Immature natural killer cell (primary cell): ENCODE results near the gene MPO. TPM values are rescaled to one million over a fixed set of nuclear protein-coding genes. Genes with fewer than 3 reads are reported as not detected.

Source experiments
- DNase-seq, 3 donors: peaks; one replicate each; pipeline ENCODE4 v3.0.0; 2022; ENCODE audit warnings: mixed read lengths in 1 of 3
- H3K27ac Mint-ChIP-seq, 6 donors: one replicate each; pipeline ENCODE4 v1.8.0; 2020; ENCODE audit warnings: mixed read lengths in 6 of 6, mild to moderate bottlenecking in 5 of 6, inconsistent platforms in 4 of 6, moderate library complexity in 3 of 6
- H3K27me3 Mint-ChIP-seq, 3 donors: one replicate each; pipeline ENCODE4 v1.8.0; 2020 to 2021; ENCODE audit warnings: low read depth in 3 of 3, mild to moderate bottlenecking in 3 of 3, mixed read lengths in 3 of 3, moderate library complexity in 3 of 3, inconsistent platforms in 1 of 3
- H3K36me3 Mint-ChIP-seq, 3 donors: one replicate each; pipeline ENCODE4 v1.8.0; 2020; ENCODE audit warnings: mixed read lengths in 3 of 3, inconsistent platforms in 2 of 3, mild to moderate bottlenecking in 2 of 3
- H3K4me1 Mint-ChIP-seq, 2 donors: one replicate each; pipeline ENCODE4 v1.8.0; 2020; ENCODE audit warnings: inconsistent platforms in 2 of 2, mild to moderate bottlenecking in 2 of 2, mixed read lengths in 2 of 2, moderate library complexity in 1 of 2
- H3K4me3 Mint-ChIP-seq, 5 donors: one replicate each; pipeline ENCODE4 v1.8.0; 2020; ENCODE audit warnings: mild to moderate bottlenecking in 5 of 5, mixed read lengths in 5 of 5, inconsistent platforms in 3 of 5, moderate library complexity in 3 of 5
- H3K9me3 Mint-ChIP-seq, 6 donors: one replicate each; pipeline ENCODE4 v1.8.0; 2020; ENCODE audit warnings: mild to moderate bottlenecking in 6 of 6, mixed read lengths in 6 of 6, inconsistent platforms in 4 of 6, moderate library complexity in 3 of 6
- polyA plus RNA-seq, 3 donors: library from polyadenylated mRNA; unstranded; fragments of 300-500 nt; fragmentation: Illumina TruSeq; gene quantifications; one replicate each; pipeline ENCODE4 v1.2.3, GENCODE V29; 2021

Gene MPO
- polyA plus RNA-seq, 3 donors from 2014 or later = not detected

- H3K4me3 Mint-ChIP-seq = no peak overlapping the region
- peaks cover 2 to 6% (median 5%) of the 10 kb centered on the region in 3 donors for H3K27me3 Mint-ChIP-seq
These were observed 35.2 kb downstream of the MPO start for GRCh38 chr17:58245428-58246103.

DNA sequence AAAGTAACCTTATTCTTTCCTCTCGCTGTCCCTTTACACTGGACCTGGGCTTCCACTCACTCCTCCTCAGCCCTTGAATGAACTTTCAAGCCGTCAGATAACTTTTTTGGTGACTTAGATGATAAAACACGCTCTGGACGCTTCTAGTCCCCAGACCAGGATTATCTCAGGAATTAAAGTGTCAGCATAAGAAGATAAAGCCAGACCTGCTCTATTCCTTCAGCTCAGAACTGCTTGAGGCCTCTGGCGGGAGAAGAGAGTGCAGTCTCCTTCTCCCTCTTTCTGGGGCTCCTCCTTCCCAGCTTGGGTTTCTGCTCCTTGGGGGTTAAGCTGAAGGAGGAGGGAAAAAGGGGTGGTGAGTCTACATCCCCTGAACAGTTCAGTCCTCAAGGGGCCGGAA lies 35.8 kb downstream of the MPO start:
- H3K4me1 Mint-ChIP-seq = peaks cover 20 to 24% of the 10 kb centered on the region in 2 donors
- H3K27me3 Mint-ChIP-seq = peaks cover 2 to 7% (median 6%) of the 10 kb centered on the region in 3 donors
- H3K36me3 Mint-ChIP-seq = peaks cover 0 to 3% (median 0%) of the 10 kb centered on the region in 3 donors
- peaks cover 0 to 1% (median 0%) of the 10 kb centered on the region in 6 donors for H3K9me3 Mint-ChIP-seq
- no peak overlapping the region for H3K4me3 Mint-ChIP-seq
- H3K27ac Mint-ChIP-seq = no peak overlapping the region
- DNase-seq = no peak

More at GRCh38 chr17:58245428-58246103, 35.2 kb downstream of the MPO start:
- H3K4me1 Mint-ChIP-seq = peaks cover 20 to 29% of the 10 kb centered on the region in 2 donors
- H3K27ac Mint-ChIP-seq = no peak overlapping the region
- peaks cover 0 to 3% (median 0%) of the 10 kb centered on the region in 3 donors for H3K36me3 Mint-ChIP-seq
- H3K9me3 Mint-ChIP-seq = peaks cover 0 to 1% (median 0%) of the 10 kb centered on the region in 6 donors
- DNase-seq = no peak

DNA sequence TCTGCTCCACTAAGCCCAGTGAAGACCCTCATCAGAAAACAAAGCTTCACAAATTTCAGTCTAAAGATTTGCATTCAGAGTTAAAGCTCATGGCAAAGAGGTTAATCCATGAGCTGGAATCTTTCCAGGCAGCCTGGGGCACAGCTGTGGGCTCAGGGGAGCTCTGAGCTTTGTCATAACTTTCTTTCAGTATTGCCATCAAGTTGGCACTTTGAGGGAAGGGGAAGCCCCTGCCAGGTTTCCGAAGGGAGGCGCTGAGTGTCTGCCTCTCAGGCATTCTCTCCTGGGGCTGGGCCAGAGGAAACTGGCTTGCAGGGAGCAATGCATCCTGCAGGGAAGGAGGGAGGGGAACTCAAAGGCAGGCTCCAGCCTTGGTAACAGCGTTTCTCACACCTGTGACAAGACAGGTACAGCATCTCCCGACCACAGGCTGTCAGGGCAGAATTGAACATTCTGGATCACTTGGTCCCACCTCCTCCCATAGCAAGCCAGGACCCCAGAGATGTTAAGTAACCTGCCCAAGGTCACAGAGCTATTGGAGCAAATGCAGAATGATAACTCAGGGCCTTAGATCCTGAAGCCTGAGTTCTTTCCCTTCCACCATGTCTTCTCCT lies 38.5 kb downstream of the MPO start:
- Mint-ChIP-seq H3K27me3 (peaks cover 3 to 17% (median 4%) of the 10 kb centered on the region in 3 donors), H3K4me1 (peaks cover under 1 to 8% of the 10 kb centered on the region in 2 donors)
- no peak for DNase-seq

DNA sequence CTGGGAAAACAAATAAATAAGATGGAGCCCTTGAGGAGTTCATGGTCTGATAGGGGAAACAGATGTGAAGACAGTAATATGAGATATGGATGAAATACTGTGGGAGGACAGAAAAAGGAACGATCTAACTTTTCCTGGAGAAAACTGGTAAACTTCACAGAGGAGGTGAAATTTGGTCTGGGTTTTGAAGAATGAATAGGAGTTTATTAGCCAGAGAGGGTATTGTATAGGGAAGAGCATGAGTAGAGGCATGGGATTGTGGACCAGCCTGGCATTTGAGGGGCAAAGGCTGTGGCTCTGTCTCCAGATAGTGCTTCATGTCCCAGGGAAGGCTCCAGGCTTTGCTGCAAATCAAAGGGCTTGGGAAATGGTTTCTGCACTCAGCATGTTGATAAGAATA lies 40.7 kb downstream of the MPO start:
- H3K36me3 Mint-ChIP-seq = peaks cover 0 to 3% (median 0%) of the 10 kb centered on the region in 3 donors
- H3K27ac Mint-ChIP-seq = no peak overlapping the region
- H3K4me1 Mint-ChIP-seq = no peaks in the 10 kb centered on the region
- peaks cover 3 to 19% (median 5%) of the 10 kb centered on the region in 3 donors for H3K27me3 Mint-ChIP-seq
- DNase-seq = no peak
- H3K4me3 Mint-ChIP-seq = no peak overlapping the region
- peaks cover 0 to 1% (median 0%) of the 10 kb centered on the region in 6 donors for H3K9me3 Mint-ChIP-seq

More for the DNA sequence above, 38.5 kb downstream of the MPO start:
- Mint-ChIP-seq H3K36me3 (peaks cover 0 to 3% (median 0%) of the 10 kb centered on the region in 3 donors), H3K4me3 (no peak overlapping the region), H3K27ac (no peak overlapping the region), H3K9me3 (peaks cover 0 to 1% (median 0%) of the 10 kb centered on the region in 6 donors)

GRCh38 chr17:58238147-58238634 lies 42.5 kb downstream of the MPO start, which contains the start of gene LPO:
TSS of gene LPO (plus strand) at chr17:58238584. CDS start at chr17:58242980, 4,396 bp downstream.
- Mint-ChIP-seq H3K27ac (no peak within 1 kb of the TSS), H3K27me3 (peaks cover 3 to 19% (median 7%) of the 10 kb centered on the region in 3 donors), H3K4me3 (no peak within 1 kb of the TSS), H3K9me3 (peaks cover 0 to 1% (median 0%) of the 10 kb centered on the region in 6 donors), H3K36me3 (no peaks in the 10 kb centered on the region), H3K4me1 (no peaks in the 10 kb centered on the region)
- DNase-seq = no peak

GRCh38 chr17:58236394-58236793 lies 44.3 kb downstream of the MPO start:
- H3K4me3 Mint-ChIP-seq = no peak overlapping the region
- no peaks in the 10 kb centered on the region for H3K4me1 Mint-ChIP-seq
- no peaks in the 10 kb centered on the region for H3K36me3 Mint-ChIP-seq
- DNase-seq = no peak
- no peak overlapping the region for H3K27ac Mint-ChIP-seq
- no peaks in the 10 kb centered on the region for H3K9me3 Mint-ChIP-seq
- peaks cover 3 to 15% (median 5%) of the 10 kb centered on the region in 3 donors for H3K27me3 Mint-ChIP-seq

GRCh38 chr17:58235821-58236220 lies 44.9 kb downstream of the MPO start:
- Mint-ChIP-seq H3K27ac (no peak overlapping the region), H3K9me3 (no peaks in the 10 kb centered on the region), H3K36me3 (no peaks in the 10 kb centered on the region), H3K4me3 (no peak overlapping the region), H3K27me3 (peaks cover 3 to 15% (median 6%) of the 10 kb centered on the region in 3 donors), H3K4me1 (no peaks in the 10 kb centered on the region)
- no peak for DNase-seq

DNA sequence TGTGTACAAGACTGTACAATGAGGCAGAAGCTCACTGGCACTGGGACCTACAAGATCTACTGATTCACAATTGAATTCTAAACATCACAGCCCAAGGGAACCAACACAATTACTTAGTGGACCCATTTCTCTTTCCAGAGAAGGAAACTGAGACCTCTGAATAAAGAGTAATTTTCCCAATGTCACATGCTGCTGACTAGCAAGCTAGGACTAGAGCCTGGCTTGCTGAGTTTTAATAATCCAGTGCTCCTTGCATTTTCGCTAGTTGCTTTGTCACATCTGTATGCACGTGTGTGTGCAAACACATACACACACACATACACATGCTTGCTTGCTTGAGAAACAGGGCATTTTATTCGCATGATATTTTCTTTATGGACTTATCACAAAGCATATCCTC lies 46.2 kb downstream of the MPO start:
- H3K4me3 Mint-ChIP-seq = no peak overlapping the region
- no peak overlapping the region for H3K27ac Mint-ChIP-seq
- H3K27me3 Mint-ChIP-seq = peaks cover 0 to 11% (median 8%) of the 10 kb centered on the region in 3 donors
- no peaks in the 10 kb centered on the region for H3K36me3 Mint-ChIP-seq
- no peak for DNase-seq
- no peaks in the 10 kb centered on the region for H3K4me1 Mint-ChIP-seq
- H3K9me3 Mint-ChIP-seq = no peaks in the 10 kb centered on the region

DNA sequence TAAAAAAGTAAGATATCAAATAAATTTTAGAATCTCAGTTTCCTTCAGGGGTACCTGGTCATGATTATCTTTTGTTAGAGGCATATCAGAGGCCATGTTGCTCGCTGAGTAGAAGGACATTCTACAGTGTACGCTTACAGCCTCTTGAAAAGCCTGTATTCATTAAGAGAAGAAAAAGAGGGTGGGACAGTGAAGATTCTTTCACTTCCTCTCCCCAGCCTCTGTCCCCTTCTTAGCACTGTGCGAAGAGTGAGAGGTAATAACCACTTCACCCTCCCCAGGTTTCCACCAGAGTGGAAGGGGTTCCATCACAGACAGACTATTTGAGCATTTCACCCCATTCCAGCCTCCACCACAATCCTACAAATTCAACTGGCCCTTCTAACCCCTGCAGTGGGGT lies 47.2 kb downstream of the MPO start:
- no peak overlapping the region for H3K27ac Mint-ChIP-seq
- H3K27me3 Mint-ChIP-seq = peaks cover 1 to 14% (median 9%) of the 10 kb centered on the region in 3 donors
- no peak overlapping the region for H3K4me3 Mint-ChIP-seq
- no peaks in the 10 kb centered on the region for H3K36me3 Mint-ChIP-seq
- H3K9me3 Mint-ChIP-seq = no peaks in the 10 kb centered on the region
- no peaks in the 10 kb centered on the region for H3K4me1 Mint-ChIP-seq
- DNase-seq = no peak

DNA sequence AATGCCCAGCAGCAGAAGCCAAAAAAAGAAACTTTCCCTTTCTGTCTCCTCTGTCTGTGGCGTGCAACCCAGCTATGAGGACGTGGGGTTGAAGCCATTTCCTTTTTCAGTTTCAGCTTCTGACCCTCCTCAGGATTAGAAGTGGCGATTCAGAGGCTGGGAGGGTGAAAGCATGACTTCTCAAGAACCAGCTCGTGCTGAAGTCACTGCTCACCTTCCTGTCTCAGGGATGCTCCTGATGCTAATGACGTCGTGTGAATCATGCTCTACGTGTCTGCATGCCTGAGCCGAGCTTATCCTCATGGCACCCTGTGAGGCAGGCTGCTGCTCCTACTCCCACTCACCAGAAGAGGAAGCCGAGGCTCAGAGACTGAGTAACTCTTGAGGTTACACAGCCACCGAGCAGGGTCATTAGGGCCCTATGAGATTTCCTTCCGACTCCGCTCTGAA lies 48.0 kb downstream of the MPO start:
- H3K27me3 Mint-ChIP-seq = peaks cover 3 to 9% (median 7%) of the 10 kb centered on the region in 3 donors
- DNase-seq = no peak
- no peak overlapping the region for H3K4me3 Mint-ChIP-seq
- H3K36me3 Mint-ChIP-seq = no peaks in the 10 kb centered on the region
- no peak overlapping the region for H3K27ac Mint-ChIP-seq
- no peaks in the 10 kb centered on the region for H3K9me3 Mint-ChIP-seq
- H3K4me1 Mint-ChIP-seq = no peaks in the 10 kb centered on the region

DNA sequence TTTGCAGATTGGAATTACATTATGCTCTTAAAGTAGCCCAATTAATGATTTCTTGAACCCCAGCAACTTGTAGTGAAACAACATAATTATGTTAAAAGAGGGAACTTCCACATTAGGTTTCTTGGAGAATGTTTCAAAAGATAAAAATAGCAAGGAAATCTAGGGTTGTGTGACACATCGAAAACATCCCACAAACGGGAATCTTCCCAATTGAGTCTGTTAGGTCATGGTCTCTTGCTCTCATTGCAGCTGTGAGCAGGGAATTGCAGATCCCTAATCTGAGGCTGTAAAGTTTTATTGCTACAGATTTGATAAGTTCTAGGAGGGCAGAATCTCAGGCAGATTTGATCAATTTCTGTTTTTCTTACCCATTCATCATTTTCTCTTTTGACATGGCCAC lies 49.1 kb downstream of the MPO start:
- H3K9me3 Mint-ChIP-seq = peaks cover 0 to 2% (median 0%) of the 10 kb centered on the region in 6 donors
- no peaks in the 10 kb centered on the region for H3K36me3 Mint-ChIP-seq
- H3K27me3 Mint-ChIP-seq = peaks cover 5 to 7% (median 6%) of the 10 kb centered on the region in 3 donors
- no peak overlapping the region for H3K4me3 Mint-ChIP-seq
- H3K4me1 Mint-ChIP-seq = no peaks in the 10 kb centered on the region
- H3K27ac Mint-ChIP-seq = no peak overlapping the region
- DNase-seq = no peak

GRCh38 chr17:58229881-58230280 lies 50.9 kb downstream of the MPO start:
- Mint-ChIP-seq H3K27me3 (peaks cover 6 to 7% (median 6%) of the 10 kb centered on the region in 3 donors), H3K4me1 (no peaks in the 10 kb centered on the region), H3K4me3 (no peak overlapping the region), H3K36me3 (no peaks in the 10 kb centered on the region), H3K27ac (no peak overlapping the region), H3K9me3 (peaks cover 0 to 2% (median 0%) of the 10 kb centered on the region in 6 donors)
- no peak for DNase-seq

DNA sequence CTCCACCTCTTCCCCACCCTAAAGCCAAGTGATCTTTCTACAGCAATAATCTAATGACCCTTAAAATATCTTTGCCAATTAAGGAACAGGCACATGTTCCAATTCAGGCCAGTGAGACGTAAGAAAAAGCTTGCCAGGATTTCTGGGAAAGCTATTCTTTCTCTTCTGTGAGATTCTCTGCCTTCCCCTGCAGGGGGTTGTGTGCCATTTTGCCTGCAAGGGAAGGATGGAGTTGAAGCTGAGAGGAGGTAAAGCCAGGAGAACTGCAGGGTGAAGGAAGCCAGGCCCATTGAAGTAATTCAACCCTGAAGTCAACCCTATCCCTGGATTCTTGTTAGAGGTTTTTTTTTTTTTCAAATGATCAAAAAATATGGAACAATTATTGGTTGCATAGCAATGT lies 51.4 kb downstream of the MPO start:
- no peak for DNase-seq
- H3K4me1 Mint-ChIP-seq = no peaks in the 10 kb centered on the region
- H3K27ac Mint-ChIP-seq = no peak overlapping the region
- no peak overlapping the region for H3K4me3 Mint-ChIP-seq
- no peaks in the 10 kb centered on the region for H3K36me3 Mint-ChIP-seq
- H3K9me3 Mint-ChIP-seq = peaks cover 0 to 2% (median 0%) of the 10 kb centered on the region in 6 donors
- H3K27me3 Mint-ChIP-seq = peaks cover 6 to 7% (median 6%) of the 10 kb centered on the region in 3 donors

DNA sequence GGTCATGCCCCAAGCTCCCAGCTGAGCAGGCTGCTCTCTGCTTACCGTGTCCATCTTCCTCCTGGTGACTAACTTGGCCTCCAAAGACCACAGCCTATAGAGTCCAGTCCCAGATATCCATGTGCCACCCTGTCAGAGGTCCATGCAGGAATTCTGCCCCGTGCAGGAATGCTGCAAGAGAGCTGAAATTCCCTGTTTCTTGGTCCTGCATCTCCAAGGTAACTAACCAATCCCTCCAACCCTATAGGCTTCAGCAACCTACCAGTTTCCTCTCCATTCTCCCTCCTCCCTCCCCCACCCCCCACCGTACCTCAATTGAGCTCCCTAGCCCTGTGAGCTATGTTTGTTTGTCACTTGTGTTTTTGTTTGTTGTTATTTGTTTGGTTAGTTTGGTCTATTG lies 52.1 kb downstream of the MPO start:
- DNase-seq = no peak
- Mint-ChIP-seq H3K27me3 (peaks cover 6 to 8% (median 7%) of the 10 kb centered on the region in 3 donors), H3K36me3 (no peaks in the 10 kb centered on the region), H3K4me1 (no peaks in the 10 kb centered on the region), H3K9me3 (peaks cover 0 to 2% (median 0%) of the 10 kb centered on the region in 6 donors), H3K4me3 (no peak overlapping the region), H3K27ac (no peak overlapping the region)
